Measurements from ENCODE around the gene PSMD8.

DNA sequence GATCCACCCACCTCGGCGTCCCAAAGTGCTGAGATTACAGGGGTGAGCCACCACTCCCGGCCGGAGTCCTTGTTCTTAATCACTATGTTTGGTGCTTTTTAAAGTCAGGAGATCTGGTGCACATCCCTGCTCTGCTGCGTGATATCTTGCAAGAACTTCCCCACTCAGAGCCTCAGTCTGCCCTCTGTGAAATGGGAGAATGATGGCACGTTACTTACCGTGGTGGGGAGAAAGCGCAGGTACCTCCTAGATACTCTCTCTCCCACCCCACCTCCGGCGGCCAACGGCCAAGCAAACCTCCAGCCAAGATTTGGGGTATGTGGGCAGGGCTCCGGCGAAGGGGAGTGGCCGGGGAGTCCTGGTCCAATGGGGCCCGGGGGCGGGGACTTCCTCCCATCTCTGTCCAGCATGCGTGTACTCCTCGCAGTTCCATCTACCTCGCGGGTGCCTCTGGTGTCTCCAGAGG is 58.9 kb downstream of the PSMD8 start, which contains the start of gene RYR1:
- TF ChIP-seq, protein P1, sequence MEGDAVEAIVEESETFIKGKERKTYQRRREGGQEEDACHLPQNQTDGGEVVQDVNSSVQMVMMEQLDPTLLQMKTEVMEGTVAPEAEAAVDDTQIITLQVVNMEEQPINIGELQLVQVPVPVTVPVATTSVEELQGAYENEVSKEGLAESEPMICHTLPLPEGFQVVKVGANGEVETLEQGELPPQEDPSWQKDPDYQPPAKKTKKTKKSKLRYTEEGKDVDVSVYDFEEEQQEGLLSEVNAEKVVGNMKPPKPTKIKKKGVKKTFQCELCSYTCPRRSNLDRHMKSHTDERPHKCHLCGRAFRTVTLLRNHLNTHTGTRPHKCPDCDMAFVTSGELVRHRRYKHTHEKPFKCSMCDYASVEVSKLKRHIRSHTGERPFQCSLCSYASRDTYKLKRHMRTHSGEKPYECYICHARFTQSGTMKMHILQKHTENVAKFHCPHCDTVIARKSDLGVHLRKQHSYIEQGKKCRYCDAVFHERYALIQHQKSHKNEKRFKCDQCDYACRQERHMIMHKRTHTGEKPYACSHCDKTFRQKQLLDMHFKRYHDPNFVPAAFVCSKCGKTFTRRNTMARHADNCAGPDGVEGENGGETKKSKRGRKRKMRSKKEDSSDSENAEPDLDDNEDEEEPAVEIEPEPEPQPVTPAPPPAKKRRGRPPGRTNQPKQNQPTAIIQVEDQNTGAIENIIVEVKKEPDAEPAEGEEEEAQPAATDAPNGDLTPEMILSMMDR (conservative IDR thresholded peaks at IDR 0.05 in 1 of 2, IDR thresholded peaks at IDR 0.05 in 1 of 2; ENCODE audit: extremely low read depth in 1 of 2, insufficient read depth in 1 of 2, low read depth in 1 of 2, low read length in 2 of 2): no peak
- TF ChIP-seq EZH2 (IDR thresholded peaks at IDR 0.05; ENCODE audit: borderline replicate concordance, low read length): no peak
